ENCODE measurements around the gene LRRC59.
"Not testable (repeated sequence)": the region's sequence is repeated elsewhere in the genome, so short reads cannot be mapped to it uniquely, and the experiment has no call there.

Gene LRRC59

DNA sequence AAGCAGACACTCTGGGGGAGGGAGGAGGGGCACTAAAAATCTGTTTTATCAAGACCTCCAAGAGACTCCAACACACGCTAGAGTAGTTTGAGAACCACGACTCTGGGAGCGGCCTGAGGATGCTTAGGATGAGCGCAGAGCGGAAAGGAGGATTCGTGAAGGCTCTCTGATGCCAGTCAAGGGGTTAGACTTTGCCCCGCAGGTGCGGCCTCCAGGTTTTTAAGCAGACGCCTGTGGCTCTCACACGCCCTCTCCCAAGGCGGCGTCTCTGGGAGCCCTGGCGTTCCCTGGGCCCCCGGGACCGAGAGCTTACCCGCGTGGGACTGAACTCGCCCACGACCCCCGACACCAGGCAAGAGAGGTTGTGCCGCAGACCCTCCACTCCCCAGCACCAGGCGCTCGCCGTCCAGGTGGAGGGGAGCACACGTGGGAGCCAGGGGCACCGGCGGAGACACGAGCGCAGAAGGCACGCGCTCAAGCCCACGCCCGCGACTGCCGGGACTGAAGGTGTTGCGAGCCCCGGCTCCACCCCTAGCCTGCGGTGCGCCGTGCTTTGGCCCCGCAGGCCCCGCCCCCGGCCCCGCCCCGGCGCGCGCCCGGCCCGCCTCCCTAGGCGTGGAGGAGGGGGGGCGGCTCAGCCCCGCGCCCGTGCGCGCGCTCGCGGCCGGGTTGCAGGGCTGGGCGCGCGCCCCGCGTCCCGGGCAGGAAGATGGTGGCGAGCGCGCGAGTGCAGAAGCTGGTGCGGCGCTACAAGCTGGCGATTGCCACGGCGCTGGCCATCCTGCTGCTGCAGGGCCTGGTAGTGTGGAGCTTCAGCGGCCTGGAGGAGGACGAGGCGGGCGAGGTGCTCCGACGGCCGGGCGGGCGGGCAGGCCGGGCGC lies 51.7 kb downstream of the LRRC59 start, which contains the start of gene XYLT2:
Gene XYLT2, plus strand, starts transcription at position 695 of the 881 bp plus-strand sequence. Its CDS starts 15 bp downstream, at position 710.
- DNase-seq = peak; percentile 84

GRCh38 chr17:50344731-50345365 lies 52.5 kb downstream of the LRRC59 start:
- no peak for DNase-seq

- DNase-seq = no peak
Measured at GRCh38 chr17:50339381-50339780, 57.9 kb downstream of the LRRC59 start.

- no peak for DNase-seq
Measured at GRCh38 chr17:50338645-50339044, 58.7 kb downstream of the LRRC59 start.

- no peak for DNase-seq
Measured at GRCh38 chr17:50337956-50338355, 59.4 kb downstream of the LRRC59 start.

DNA sequence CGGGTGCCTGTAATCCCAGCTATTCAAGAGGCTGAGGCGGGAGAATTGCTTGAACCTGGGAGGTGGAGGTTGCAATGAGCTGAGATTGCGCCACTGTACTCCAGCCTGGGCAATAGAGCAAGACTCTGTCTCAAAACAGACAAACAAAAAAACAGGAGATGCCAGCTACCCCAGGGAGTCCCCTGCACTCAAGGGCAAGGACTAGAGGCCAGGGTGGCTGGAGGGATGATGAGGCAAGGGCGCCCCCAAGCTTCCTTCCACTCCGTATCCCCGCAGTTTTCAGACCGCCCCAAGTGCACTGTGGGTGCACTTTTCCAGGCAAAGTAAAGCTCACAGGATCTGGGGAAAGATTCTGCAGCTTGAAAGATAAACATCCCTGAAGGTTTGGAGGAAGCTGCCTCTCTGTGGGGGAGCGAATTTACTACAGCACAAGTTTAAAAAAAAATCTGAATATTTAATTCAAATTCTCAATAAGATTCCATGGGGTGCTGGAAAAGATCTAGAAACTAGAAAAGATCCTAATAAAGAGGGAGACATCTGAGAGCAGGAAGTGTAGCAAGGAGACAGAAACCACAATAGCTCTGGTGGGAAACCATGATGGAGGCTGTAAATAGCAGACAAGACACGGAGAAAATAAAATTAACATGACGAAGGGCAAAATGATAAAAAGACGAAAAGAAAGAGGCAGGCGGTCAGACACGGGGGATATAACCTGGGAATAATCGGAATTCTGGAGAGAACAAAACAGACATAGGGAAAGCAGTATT lies 63.8 kb downstream of the LRRC59 start:
- DNase-seq = not testable (repeated sequence)

GRCh38 chr17:50332196-50332595 lies 65.1 kb downstream of the LRRC59 start:
- no peak for DNase-seq
